Measurements from ENCODE around the gene ASPHD1. TPM values are rescaled to one million over a fixed set of nuclear protein-coding genes. Genes with fewer than 3 reads are reported as not detected.

ASPHD1 gene
- polyA plus RNA-seq, 1 donor (not counting 4 experiments of a cell fraction or from before 2014, with no cell fraction given), result 0.71 TPM

GRCh38 chr16:29906520-29907244, 6.4 kb downstream of the ASPHD1 start:
- no peak for FAIRE-seq
- Histone ChIP-seq H4K20me1 (ENCODE audit: control insufficient read depth, extremely low read depth, insufficient read depth, low read length) (no peaks in the 10 kb centered on the region), H3K9me1 (ENCODE audit: control insufficient read depth, extremely low read depth, insufficient read depth, low read length) (no peaks in the 10 kb centered on the region), H3K27me3 (ENCODE audit: control insufficient read depth, extremely low read depth, insufficient read depth, low read length) (no peaks in the 10 kb centered on the region), H3K4me3 (ENCODE audit: control insufficient read depth in 2 of 3, extremely low read depth in 1 of 3, insufficient read depth in 2 of 3, low read depth in 1 of 3, low read length in 3 of 3) (no peak overlapping the region), H3K9ac (ENCODE audit: control insufficient read depth, extremely low read depth, insufficient read depth, low read length) (no peak overlapping the region), H3K36me3 (ENCODE audit: control insufficient read depth in 2 of 2, extremely low read depth in 1 of 2, insufficient read depth in 2 of 2, low read length in 2 of 2) (peaks cover 0 to 3% of the 10 kb centered on the region in 2 experiments), H2AFZ (ENCODE audit: control insufficient read depth, low read length) (no peak overlapping the region), H3K4me2 (ENCODE audit: control insufficient read depth, extremely low read depth, insufficient read depth, low read depth, low read length) (no peak overlapping the region), H3K4me1 (ENCODE audit: control insufficient read depth, extremely low read depth, insufficient read depth, low read length) (no peaks in the 10 kb centered on the region), H3K79me2 (ENCODE audit: control insufficient read depth, insufficient read depth, low read length) (no peaks in the 10 kb centered on the region), H3K9me3 (ENCODE audit: control insufficient read depth, low read depth, low read length) (no peaks in the 10 kb centered on the region), H3K27ac (ENCODE audit: control insufficient read depth, insufficient read depth, low read length) (no peak overlapping the region)
- dilution Hi-C loops (cut with MboI; ENCODE audit: extremely low pct_ligation_motif_present, low sequenced_read_pairs), result no loop called here
- TF ChIP-seq EZH2 (IDR thresholded peaks at IDR 0.05; ENCODE audit: low read length) (no peak), CTCF (optimal IDR thresholded peaks at IDR 0.05 in 1 of 3, IDR thresholded peaks at IDR 0.05 in 1 of 3, conservative IDR thresholded peaks at IDR 0.05 in 1 of 3; ENCODE audit: extremely low read depth in 1 of 3, insufficient read depth in 2 of 3, low read length in 3 of 3) (no peak)
- DNase-seq (ENCODE audit: low read depth, low spot score), result no peak

GRCh38 chr16:29907973-29908372, 7.7 kb downstream of the ASPHD1 start:
- no peak overlapping the region for H3K27ac ChIP-seq (ENCODE audit: control insufficient read depth, insufficient read depth, low read length)
- H3K9me1 ChIP-seq (ENCODE audit: control insufficient read depth, extremely low read depth, insufficient read depth, low read length), result no peaks in the 10 kb centered on the region
- no peaks in the 10 kb centered on the region for H3K27me3 ChIP-seq (ENCODE audit: control insufficient read depth, extremely low read depth, insufficient read depth, low read length)
- no peak for TF ChIP-seq CTCF (optimal IDR thresholded peaks at IDR 0.05 in 1 of 3, IDR thresholded peaks at IDR 0.05 in 1 of 3, conservative IDR thresholded peaks at IDR 0.05 in 1 of 3; ENCODE audit: extremely low read depth in 1 of 3, insufficient read depth in 2 of 3, low read length in 3 of 3)
- TF ChIP-seq EZH2 (IDR thresholded peaks at IDR 0.05; ENCODE audit: low read length), result no peak
- no peak overlapping the region for H3K4me3 ChIP-seq (ENCODE audit: control insufficient read depth in 2 of 3, extremely low read depth in 1 of 3, insufficient read depth in 2 of 3, low read depth in 1 of 3, low read length in 3 of 3)
- H3K9ac ChIP-seq (ENCODE audit: control insufficient read depth, extremely low read depth, insufficient read depth, low read length), result no peak overlapping the region
- FAIRE-seq (no peak), DNase-seq (ENCODE audit: low read depth, low spot score) (no peak)
- H3K9me3 ChIP-seq (ENCODE audit: control insufficient read depth, low read depth, low read length), result no peaks in the 10 kb centered on the region
- no peaks in the 10 kb centered on the region for H3K4me1 ChIP-seq (ENCODE audit: control insufficient read depth, extremely low read depth, insufficient read depth, low read length)
- dilution Hi-C loops (cut with MboI; ENCODE audit: extremely low pct_ligation_motif_present, low sequenced_read_pairs), result no loop called here
- H3K4me2 ChIP-seq (ENCODE audit: control insufficient read depth, extremely low read depth, insufficient read depth, low read depth, low read length), result no peak overlapping the region
- no peaks in the 10 kb centered on the region for H4K20me1 ChIP-seq (ENCODE audit: control insufficient read depth, extremely low read depth, insufficient read depth, low read length)
- H3K36me3 ChIP-seq (ENCODE audit: control insufficient read depth in 2 of 2, extremely low read depth in 1 of 2, insufficient read depth in 2 of 2, low read length in 2 of 2), result peaks cover 0 to 3% of the 10 kb centered on the region in 2 experiments
- no peak overlapping the region for H2AFZ ChIP-seq (ENCODE audit: control insufficient read depth, low read length)
- H3K79me2 ChIP-seq (ENCODE audit: control insufficient read depth, insufficient read depth, low read length), result no peaks in the 10 kb centered on the region

Measured in keratinocyte (primary cell).